OCI-LY3 (cell line): ENCODE results near the gene SH3TC2.

Source experiments
- H2AFZ ChIP-seq: fragments of 200-600, 300-600 bp; shearing (Covaris generic); 2 replicates; pipeline ENCODE4 v1.6.0; 2014; ENCODE audit warnings: antibody characterized with exemption, low read depth, low read length
- H3K27ac ChIP-seq: fragments of 200-600, 300-600 bp; sonication (generic); 2 replicates; pipeline ENCODE4 v1.5.1; 2014; ENCODE audit warnings: mild to moderate bottlenecking, low read length, moderate library complexity, mixed read lengths
- H3K27me3 ChIP-seq: fragments of 200-600, 300-600 bp; sonication (generic); 2 replicates; pipeline ENCODE4 v1.6.1; 2014; ENCODE audit warnings: low read depth, low read length, mixed read lengths
- H3K36me3 ChIP-seq: fragments of 200-600, 300-600 bp; sonication (generic); replicated peaks from 2 replicates; pipeline ENCODE3; 2014; ENCODE audit warnings: low read depth, low read length, mixed read lengths
- H3K4me1 ChIP-seq: fragments of 300-600, 200-600 bp; sonication (generic); 2 replicates; pipeline ENCODE4 v1.6.1; 2014; ENCODE audit warnings: low read length, mixed read lengths
- H3K4me2 ChIP-seq: fragments of 200-600, 300-600 bp; sonication (generic); 2 replicates; pipeline ENCODE4 v1.6.1; 2014; ENCODE audit warnings: low read length, mixed read lengths
- H3K4me3 ChIP-seq: fragments of 300-600, 200-600 bp; sonication (generic); 2 replicates; pipeline ENCODE4 v1.5.1; 2014; ENCODE audit warnings: antibody characterized with exemption, mild to moderate bottlenecking, low read length, moderate library complexity
- H3K79me2 ChIP-seq: fragments of 300-600, 200-600 bp; shearing (Covaris generic); 2 replicates; pipeline ENCODE4 v1.6.1; 2014; ENCODE audit warnings: mild to moderate bottlenecking, low read length, mixed read lengths
- H3K9ac ChIP-seq: fragments of 300-600, 200-600 bp; shearing (Covaris generic); 2 replicates; pipeline ENCODE4 v1.6.0; 2014; ENCODE audit warnings: mild to moderate bottlenecking, low read length, moderate library complexity
- H3K9me3 ChIP-seq: fragments of 200-600, 300-600 bp; shearing (Covaris generic); 2 replicates; pipeline ENCODE4 v1.6.1; 2014; ENCODE audit warnings: low read length, mixed read lengths; ENCODE audit not compliant: insufficient read depth
- H4K20me1 ChIP-seq: fragments of 200-600, 300-600 bp; sonication (generic); 2 replicates; pipeline ENCODE4 v1.6.1; 2016; ENCODE audit warnings: low read length, mixed read lengths; ENCODE audit not compliant: insufficient read depth
- EZH2phosphoT487 ChIP-seq: fragments of 200-600 bp; shearing (Covaris generic); IDR thresholded peaks from 2 replicates; pipeline ENCODE4 v1.6.1; 2018; ENCODE audit warnings: antibody characterized with exemption, mixed run types, low read depth
- TF ChIP-seq, protein P1 (sequence below): fragments of 200-600, 300-600 bp; sonication (generic); IDR thresholded peaks from 2 replicates; pipeline ENCODE4 v1.5.1; 2014; ENCODE audit warnings: antibody characterized with exemption, low read length, low read depth

The SH3TC2 gene

DNA sequence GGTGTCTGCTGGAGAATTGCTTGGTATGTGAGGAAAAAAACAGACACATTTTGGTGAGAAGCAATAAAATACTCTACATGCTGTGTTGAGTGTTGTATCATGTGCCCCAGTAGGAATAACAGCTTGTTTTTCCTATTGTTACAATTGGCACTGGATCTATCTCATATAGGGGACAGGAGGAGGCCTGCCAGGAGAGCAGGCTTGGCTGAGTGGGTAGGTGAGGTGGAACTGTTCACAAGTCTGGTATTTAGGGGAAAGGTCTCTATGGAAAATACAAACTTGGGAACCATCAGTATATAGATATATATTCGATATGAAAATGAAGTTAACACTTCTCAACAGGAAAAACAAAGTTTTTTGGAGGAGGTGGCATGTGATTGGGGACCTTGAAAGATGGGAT, 9.5 kb upstream of the SH3TC2 start:
- no peaks in the 10 kb centered on the region for H3K9me3 ChIP-seq
- H3K4me1 ChIP-seq: no peaks in the 10 kb centered on the region
- H3K9ac ChIP-seq: no peak overlapping the region
- no peaks in the 10 kb centered on the region for H3K27me3 ChIP-seq
- no peak overlapping the region for H3K4me2 ChIP-seq
- H4K20me1 ChIP-seq: no peaks in the 10 kb centered on the region
- no peaks in the 10 kb centered on the region for H3K79me2 ChIP-seq
- no peak overlapping the region for H2AFZ ChIP-seq
- no peak overlapping the region for H3K4me3 ChIP-seq
- no peak overlapping the region for H3K27ac ChIP-seq
- no peak for TF ChIP-seq EZH2phosphoT487
- TF ChIP-seq, protein P1, sequence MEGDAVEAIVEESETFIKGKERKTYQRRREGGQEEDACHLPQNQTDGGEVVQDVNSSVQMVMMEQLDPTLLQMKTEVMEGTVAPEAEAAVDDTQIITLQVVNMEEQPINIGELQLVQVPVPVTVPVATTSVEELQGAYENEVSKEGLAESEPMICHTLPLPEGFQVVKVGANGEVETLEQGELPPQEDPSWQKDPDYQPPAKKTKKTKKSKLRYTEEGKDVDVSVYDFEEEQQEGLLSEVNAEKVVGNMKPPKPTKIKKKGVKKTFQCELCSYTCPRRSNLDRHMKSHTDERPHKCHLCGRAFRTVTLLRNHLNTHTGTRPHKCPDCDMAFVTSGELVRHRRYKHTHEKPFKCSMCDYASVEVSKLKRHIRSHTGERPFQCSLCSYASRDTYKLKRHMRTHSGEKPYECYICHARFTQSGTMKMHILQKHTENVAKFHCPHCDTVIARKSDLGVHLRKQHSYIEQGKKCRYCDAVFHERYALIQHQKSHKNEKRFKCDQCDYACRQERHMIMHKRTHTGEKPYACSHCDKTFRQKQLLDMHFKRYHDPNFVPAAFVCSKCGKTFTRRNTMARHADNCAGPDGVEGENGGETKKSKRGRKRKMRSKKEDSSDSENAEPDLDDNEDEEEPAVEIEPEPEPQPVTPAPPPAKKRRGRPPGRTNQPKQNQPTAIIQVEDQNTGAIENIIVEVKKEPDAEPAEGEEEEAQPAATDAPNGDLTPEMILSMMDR: no peak
- no peaks in the 10 kb centered on the region for H3K36me3 ChIP-seq

DNA sequence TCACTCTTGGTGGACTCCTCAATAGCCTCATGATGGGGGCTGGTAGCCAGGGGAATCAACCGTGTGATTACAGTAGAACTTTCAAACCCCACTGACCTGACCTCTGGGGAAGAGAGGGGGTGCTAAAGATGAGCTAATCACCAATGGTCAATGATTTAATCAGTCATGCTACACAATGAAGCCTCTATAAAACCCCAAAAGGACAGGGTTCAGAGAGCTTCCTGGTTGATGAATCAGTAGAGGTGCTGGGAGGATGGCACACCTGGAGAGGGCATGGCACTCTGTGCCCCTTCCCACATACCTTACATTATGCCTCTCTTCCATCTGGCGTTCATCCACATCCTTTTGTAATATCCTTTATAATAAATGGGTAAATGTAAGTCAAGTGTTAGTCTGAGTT, 8.9 kb upstream of the SH3TC2 start:
- TF ChIP-seq, protein P1: no peak
- no peak for TF ChIP-seq EZH2phosphoT487
- Histone ChIP-seq H4K20me1 (no peaks in the 10 kb centered on the region), H3K27me3 (no peaks in the 10 kb centered on the region), H3K4me2 (no peak overlapping the region), H3K36me3 (no peaks in the 10 kb centered on the region), H3K4me3 (no peak overlapping the region), H3K27ac (no peak overlapping the region), H2AFZ (no peak overlapping the region), H3K4me1 (no peaks in the 10 kb centered on the region), H3K9ac (no peak overlapping the region), H3K79me2 (no peaks in the 10 kb centered on the region), H3K9me3 (no peaks in the 10 kb centered on the region)

GRCh38 chr5:149071216-149071615, 8.4 kb upstream of the SH3TC2 start:
- Histone ChIP-seq H3K27me3 (no peaks in the 10 kb centered on the region), H3K9ac (no peak overlapping the region), H3K27ac (no peak overlapping the region), H3K36me3 (no peaks in the 10 kb centered on the region), H3K4me3 (no peak overlapping the region), H3K79me2 (no peaks in the 10 kb centered on the region), H3K4me2 (no peak overlapping the region), H4K20me1 (no peaks in the 10 kb centered on the region), H3K4me1 (no peaks in the 10 kb centered on the region), H2AFZ (no peak overlapping the region), H3K9me3 (no peaks in the 10 kb centered on the region)
- no peak for TF ChIP-seq EZH2phosphoT487
- TF ChIP-seq, protein P1: no peak

GRCh38 chr5:149069711-149070110, 6.8 kb upstream of the SH3TC2 start:
- Histone ChIP-seq H3K4me2 (no peak overlapping the region), H3K4me1 (no peaks in the 10 kb centered on the region), H3K4me3 (no peak overlapping the region), H3K9me3 (no peaks in the 10 kb centered on the region), H3K36me3 (no peaks in the 10 kb centered on the region), H3K9ac (no peak overlapping the region), H3K27ac (no peak overlapping the region), H3K79me2 (no peaks in the 10 kb centered on the region), H2AFZ (no peak overlapping the region), H4K20me1 (no peaks in the 10 kb centered on the region), H3K27me3 (no peaks in the 10 kb centered on the region)
- TF ChIP-seq, protein P1: no peak
- no peak for TF ChIP-seq EZH2phosphoT487
